Stimulated activated naive CD4-positive, alpha-beta T cell treated with Interleukin-2 at 50 U/mL for 16 hours (primary cell): ENCODE measurements around the gene FXYD6.
A peak's percentile ranks its signal among the peaks of the same experiment; 100 is the strongest.
"Not testable (repeated sequence)": the region's sequence is repeated elsewhere in the genome, so short reads cannot be mapped to it uniquely, and the experiment has no call there.

Experiments
- DNase-seq: peaks from one replicate; lab custom pipeline; 2025; lab: John Stamatoyannopoulos, UW

FXYD6 gene

DNA sequence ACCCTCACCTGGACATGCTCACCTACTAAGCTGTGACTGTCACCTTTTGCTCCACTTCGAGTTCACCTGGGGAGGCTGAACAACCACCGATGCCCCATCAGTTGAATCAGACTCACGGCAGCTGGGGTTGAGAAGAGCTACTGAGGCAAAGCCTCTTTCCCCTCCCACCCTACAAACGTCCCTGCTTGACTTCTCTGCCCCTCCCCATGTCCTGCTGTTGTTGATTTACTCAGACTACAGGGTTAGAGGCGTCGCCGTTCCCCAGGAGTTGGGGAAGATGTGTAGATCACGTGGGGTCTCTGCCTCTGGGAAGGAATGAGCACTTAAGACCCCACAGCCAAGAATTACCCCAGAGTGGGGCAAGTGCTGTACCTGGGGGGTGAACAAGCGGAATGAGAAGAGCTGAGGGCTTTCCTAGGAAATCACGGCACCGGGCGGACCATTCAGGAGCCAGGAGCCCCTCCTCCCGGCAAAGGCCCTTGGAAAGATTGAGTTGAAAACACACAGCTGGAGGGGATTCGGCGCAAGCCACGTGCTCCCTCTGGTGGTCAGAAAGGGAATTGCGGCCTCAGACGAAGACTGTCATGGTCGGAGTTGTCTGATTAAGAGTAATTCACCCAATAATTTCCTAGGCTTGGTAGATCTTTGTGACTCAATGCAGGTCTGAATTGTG, 59.0 kb downstream of the FXYD6 start:
- peak; percentile 82 for DNase-seq

DNA sequence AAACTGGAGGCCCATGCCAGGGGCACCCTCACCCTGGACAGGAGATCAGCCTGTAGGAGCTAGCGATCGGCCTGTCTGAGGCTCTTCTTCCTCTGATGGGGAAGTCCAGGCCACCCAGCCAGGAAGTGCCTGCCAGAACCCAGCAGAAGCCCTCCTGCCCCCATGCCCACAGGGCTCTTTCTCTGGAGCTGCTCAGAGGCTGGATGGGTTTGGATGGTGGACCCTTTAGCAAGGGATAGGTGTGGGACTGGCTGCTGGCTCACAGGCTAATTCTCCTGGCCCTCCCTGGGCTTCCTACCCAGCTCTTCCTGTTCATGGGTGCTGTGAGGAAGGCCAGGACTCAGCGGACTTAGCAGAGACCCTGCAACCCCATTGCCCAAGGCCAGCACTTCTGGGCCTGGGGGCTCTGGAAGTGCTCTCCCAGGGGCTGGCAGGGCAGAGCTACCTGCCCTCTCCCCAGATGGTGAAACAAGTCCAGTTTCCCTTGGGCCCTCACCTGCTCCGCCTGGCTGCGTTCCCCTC, 59.6 kb downstream of the FXYD6 start:
- no peak for DNase-seq

DNA sequence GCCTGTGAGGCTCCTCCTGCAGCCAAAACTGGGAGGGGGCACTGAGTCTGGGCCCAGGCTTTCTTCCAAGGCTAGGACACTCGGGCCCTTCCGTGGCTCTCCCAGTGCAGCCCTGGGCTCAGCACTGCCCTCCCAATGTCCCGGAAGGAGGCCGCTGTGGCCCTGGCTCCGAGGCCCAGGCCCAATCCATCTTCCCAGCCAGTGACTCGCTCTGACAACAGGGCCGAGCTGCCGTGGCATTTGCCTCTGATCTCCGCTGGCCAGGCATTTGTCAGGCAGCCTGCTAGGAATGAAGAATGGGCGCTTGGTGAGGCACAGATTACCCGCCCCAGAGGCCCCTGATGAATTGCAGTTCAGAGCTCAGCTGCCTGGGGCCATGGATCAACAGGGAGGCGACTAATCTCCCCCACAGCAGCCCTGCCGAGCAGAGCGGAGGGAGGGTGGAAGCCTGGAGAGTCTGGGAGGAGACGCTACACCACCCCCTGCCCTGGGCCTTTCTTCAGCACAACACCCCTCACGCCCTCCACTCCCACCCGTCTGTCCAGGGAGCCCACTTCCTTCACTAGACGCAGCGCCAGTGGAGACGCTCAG, 60.2 kb downstream of the FXYD6 start:
- no peak for DNase-seq

DNA sequence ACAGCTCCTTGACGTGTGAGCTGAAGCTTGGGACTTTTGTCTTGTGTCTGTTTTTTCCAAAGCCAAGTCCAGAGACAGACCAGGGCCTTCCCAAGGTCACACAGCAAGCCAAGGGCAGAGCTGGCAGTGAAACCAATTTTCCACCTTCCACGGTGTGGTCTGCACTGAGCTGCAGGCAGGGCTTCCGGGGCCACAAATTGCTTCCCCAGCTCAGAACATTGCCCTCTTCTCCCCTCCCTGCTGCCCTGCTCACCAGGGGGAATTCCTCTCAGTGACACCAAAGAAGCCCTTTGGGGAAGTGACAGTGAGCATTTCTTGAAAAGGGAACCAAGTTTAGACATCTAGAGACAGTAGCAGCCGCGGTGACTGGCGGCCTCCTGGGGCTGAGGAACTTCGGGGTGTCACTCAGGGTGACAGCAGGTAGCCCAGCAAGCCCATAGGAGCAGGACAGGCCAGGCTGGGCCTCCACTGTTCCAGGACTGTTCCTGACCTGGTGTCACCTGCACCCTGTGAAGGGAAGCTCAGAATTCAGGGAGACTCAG, 61.1 kb downstream of the FXYD6 start:
- peak; percentile 61 for DNase-seq

DNA sequence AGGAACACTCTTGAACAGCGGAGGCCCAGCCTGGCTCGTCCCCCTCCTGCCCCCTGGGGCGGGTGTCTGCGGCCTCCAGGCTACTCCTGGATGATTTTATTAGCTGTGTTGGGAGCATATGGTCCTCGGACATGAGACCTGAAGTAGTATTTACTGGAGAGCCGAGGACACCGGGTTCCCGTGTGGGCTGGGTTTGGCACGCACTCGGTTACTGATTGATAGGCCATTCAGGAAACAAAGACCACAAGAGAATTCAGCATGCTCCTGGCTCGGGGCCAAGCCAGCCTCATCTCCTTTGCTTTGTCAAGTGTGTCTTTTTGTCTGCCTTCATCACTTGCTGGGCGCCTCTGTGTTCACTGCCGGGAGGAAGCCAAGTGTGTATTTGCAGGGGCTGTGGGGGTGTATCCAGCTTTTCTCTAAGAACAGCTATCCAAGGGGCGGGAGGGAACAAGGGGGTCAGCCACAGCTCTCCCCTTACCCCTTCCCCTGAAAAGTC, 61.6 kb downstream of the FXYD6 start:
- peak; percentile 72 for DNase-seq

DNA sequence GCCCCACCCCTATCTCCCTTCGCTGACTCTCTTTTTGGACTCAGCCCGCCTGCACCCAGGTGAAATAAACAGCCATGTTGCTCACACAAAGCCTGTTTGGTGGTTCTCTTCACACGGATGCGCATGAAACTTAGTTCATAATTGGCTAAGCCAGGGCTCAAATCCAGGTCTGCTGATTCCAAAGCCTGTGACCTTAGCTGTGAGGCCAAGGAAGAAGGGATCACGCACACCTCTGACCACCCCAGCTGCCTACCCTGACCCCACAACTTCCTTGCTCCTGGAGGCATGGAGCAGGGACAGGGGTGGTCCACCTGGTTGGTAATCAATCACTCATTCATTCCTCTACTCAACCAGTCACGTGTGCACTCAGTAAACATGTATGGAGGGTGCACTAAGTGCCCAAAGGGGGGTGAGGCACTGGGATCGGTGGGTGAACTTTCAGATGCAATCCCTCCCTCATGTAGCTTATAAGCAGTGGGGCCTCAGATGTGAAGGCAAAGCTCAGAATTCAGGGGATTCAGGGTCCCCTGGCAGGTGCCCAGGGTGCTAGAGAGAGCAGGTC, 62.2 kb downstream of the FXYD6 start:
- no peak for DNase-seq

DNA sequence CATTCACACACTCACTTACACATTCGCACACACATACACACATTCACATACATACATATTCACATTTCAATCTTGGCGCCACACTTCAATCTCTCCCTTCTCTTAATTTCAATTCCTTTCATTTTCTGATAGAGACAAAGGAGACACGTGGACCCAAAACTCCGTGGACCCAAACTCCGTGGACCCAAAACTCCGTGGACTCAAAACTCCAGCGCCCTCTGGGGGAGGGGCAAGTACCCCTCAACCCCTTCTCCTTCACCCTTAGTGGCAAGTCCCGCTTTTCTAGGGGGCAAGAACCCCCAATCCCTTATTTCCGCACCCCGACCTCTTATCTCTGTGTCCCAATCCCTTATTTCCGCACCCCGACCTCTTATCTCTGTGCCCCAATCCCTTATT, 66.4 kb downstream of the FXYD6 start:
- DNase-seq, result not testable (repeated sequence)

DNA sequence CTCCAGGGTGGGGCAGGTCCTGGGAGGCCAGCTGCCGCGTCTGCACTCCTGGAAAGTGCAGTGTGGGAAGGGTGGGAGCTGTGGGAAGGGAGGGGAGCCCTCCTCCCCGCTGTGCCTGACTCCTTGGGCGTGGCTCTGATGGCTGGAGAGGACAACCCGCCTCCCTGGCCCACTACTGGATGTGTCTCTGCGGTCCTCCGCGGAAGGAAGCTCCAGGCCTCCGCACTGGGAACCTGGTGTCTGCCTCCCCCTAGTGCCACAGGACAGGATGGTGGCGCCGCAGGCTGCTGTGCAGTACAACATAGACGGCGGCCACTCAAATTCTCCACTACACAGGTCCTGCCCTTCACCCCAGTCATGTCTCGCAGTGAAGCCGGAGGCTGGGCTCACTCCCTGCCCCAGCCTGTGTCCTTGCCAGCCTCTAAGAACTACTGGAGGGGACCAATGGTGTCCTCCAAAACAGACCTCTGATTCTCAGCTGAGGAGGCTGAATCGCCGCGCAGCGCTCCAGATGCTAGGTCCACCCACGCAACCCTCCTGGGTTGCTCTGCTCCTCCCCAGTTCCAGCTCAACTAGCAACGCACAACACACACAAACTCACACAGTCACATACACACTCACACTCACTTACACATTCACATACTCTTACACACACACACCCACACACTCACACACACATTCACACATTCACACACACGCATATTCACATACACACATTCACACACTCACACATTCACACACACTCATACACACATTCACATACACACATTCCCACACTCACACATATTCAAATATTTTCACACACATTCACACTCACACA, 67.0 kb downstream of the FXYD6 start:
- DNase-seq, result peak; percentile 38

DNA sequence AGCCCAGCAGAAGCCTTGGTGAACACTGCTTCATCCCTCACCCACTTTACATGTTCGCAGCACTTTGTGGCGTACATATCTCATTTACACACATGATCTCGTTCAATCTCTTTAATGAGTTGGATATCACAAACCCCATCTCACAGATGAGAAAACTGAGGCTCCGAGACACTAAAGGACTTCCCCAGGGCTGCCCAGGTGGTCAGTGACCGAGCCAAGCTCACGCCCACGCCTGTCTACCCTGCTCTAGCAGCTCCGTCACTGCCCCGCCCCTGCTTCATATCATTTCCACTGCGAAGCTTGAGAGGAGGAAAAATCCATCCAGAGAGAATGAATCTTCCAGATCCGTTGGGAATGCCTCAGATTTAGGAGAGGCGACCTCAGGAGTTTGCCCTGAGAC, 67.7 kb downstream of the FXYD6 start:
- no peak for DNase-seq

DNA sequence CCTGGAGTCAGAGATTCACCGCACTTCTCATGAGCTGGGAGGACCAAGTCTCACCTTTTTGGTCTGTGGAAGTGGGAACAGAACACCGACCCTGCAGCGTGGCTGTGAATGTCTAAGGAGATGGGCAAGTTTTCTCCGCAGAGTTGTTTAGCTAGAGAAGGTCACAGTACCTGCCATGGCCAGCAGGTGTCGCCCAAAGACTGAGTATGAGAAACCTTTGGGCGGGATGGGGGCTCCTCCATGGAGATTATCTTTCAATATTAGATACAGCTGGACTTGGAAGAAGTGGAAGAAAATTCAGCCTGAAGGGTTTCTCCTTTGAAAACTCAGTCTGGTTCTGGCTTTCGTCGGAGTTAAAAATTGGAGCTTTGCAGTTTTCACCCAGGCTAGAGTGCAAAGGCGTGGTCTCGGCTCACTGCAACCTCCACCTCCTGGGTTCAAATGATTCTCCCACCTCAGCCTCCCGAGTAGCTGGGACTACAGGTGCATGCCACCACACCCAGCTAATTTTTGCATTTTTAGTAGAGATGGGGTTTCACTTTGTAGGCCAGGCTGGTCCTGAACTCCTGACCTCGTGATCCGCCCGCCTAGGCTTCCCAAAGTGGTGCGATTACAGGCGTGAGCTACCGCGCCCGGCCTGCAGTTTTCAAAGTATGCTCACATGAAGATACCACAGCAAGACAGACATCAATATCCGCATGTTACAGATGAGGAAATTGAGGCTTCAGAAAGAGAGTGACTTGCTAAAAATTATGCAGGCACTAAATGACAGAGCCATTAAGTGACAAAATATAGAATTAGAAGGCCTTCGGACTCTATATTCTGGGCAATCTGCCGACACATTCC, 68.8 kb downstream of the FXYD6 start:
- DNase-seq, result peak; percentile 65

DNA sequence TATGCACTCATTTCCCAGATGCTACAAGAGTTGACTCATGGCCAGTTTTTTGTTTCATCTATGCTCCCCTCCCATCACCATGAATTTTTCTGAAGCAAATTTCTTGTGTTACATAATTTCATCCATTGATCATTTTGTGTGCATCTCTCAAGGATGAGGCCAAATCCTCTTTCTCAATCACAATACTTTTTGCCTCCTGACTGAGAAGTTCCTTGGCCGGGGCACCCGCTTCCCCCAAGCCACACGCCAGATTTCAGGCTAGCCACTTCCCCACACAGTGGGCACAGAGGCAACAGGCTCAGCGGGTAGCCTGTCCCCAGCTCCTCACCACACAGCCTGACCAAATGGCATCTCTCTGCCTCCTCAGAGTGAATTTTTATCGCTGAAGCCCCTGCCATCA, 69.6 kb downstream of the FXYD6 start:
- DNase-seq, result no peak

DNA sequence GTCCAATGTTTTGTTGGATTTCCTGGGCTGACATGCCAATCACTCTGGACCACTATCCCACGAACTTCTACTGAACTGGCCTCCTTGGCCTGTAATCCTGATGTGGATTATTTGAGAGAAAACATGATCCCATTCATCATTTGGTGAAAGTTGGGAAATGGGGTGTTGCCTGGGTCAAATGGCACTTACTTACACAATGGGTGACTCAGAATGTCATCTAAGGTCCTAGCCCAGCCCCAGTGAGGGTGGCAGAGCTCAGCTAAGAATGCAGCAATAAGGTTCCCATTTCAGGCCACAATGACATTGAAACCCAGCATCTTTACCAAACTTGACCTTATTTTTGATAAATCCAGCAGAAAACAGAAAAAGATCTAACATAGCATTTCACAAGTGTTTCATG, 71.4 kb downstream of the FXYD6 start:
- no peak for DNase-seq

DNA sequence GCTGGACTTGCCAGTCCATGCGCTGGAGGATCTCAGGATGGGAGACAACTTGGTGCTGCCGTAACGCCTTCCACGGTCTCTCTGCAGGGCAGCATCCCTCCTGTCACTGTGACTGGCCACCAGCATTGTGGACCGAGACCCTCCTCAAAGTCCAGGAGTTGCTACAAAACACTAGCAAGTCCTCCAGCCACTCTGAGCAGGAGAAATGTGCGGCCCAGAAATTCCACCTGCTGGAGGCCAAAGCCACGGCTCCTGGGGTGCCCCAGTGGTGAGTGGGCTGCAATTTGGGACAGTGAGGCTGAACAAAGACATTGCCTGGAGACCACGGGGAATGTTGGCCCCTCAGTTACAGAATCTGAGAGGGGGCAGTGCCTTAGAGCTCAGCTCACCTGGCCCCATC, 72.6 kb downstream of the FXYD6 start:
- no peak for DNase-seq

DNA sequence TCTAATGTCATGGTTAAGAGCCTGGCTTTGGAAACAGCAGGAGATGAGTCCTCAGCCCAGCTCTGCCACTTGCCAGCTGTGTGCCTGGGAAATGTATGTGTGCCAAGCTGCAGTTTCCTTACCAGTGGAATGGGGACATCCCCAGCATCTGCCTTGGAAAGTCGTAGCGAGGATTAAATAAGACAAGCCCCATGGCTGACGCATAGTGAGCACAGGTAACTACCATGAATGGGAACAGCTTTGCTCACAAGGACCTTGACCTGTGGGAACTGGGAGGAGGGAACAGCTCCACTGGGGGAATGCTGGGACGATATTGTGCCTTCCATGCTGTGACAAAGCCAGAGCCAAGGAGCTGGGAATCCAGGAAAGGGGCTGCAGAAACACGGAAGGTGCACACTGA, 76.8 kb downstream of the FXYD6 start:
- no peak for DNase-seq

DNA sequence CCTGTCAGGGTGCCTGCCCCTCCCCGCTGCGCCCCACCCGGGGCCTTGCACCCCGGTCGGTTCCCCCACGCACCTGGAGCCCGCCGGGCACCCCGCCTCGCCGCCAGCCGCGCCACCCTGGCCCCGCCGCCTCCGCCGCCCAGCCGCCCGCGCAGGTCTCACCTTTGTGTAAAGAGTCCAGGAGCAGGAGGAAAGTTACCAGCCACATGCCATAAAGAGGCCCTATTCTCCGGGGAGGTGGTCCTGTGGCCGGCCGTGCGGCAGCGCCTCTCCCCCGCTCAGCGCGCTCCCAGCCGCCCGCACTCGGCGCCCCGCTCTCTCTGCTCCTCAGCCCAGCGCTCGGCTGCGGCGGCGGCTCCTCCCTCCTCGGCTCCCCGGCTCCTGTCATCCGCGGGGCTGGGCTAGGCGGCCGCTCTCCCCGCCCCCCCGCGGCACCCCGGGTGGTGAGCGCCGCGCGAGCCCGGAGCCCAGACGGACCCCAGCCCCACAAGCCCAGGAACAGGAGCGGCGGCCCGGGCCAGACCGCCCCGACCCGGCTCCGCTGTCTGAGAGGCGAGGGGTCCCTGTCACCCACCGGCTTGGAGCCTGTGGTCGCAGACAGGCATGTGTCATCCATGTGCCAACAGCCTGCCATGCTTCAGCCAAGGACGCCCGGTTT, 79.5 kb downstream of the FXYD6 start, which contains the start of gene DSCAML1:
Gene DSCAML1, minus strand, starts transcription at position 345 of the 658 bp plus-strand sequence. Its CDS starts 137 bp downstream, at position 208.
- peak; percentile 33 for DNase-seq

DNA sequence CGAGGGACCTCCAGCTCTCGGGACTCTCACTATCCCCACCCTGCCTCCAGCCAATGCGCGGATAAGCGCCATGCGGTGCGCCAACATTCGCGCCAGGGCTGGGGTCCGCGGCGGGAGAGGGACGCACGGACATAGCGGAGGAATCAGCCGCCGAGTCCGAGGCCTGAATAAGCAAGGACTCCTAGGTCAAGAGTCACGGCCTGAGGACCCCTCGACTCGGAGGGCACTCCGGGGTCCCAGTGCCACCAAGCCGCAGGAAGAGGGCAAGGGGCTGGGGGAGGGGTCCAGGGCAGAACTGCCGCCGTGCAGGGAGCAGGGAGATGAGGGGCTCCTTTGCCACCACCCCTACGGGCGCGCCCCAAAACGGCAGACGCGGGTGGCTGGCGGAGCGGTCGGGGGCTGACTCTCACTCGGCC, 80.0 kb downstream of the FXYD6 start:
- no peak for DNase-seq

DNA sequence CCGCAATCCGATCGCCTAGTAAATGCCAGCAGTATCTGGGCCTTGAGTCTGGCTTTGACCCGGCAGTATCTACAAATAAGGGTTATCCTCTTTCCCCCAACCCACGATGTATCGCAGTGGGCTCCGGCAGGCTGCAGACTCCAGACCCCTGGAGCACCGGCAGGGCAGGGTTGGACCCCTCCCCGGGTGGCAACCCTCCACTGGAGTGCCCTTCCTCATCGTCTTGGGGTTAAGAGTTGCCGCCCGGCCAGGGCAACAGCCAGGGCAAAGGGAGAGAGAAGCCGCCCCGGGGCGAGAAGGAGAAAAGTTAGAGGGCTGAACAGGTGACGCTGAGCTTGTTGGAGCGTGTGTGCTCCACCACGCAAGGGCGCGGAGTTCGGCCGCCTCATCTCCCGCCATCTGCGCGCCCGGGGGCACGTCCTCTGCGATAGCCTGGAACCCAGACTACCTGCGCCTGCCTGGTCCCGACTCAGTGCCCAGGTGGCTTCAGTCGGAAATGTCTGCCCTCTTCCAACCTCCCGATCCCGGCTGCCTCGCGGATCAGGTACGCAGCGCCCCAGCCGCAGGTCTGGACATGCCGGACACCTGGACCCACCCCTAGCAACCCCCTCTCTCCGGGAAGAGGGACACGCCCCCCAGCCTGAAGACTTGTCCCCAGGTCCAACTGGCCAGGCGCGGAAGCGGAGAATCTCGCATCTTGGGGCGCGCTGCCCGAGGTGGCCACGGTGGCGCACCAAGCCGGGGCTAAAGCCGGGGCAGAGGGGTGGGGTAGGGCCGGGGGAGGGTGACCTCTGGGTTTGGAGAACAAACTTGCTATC, 80.6 kb downstream of the FXYD6 start:
- DNase-seq, result no peak

DNA sequence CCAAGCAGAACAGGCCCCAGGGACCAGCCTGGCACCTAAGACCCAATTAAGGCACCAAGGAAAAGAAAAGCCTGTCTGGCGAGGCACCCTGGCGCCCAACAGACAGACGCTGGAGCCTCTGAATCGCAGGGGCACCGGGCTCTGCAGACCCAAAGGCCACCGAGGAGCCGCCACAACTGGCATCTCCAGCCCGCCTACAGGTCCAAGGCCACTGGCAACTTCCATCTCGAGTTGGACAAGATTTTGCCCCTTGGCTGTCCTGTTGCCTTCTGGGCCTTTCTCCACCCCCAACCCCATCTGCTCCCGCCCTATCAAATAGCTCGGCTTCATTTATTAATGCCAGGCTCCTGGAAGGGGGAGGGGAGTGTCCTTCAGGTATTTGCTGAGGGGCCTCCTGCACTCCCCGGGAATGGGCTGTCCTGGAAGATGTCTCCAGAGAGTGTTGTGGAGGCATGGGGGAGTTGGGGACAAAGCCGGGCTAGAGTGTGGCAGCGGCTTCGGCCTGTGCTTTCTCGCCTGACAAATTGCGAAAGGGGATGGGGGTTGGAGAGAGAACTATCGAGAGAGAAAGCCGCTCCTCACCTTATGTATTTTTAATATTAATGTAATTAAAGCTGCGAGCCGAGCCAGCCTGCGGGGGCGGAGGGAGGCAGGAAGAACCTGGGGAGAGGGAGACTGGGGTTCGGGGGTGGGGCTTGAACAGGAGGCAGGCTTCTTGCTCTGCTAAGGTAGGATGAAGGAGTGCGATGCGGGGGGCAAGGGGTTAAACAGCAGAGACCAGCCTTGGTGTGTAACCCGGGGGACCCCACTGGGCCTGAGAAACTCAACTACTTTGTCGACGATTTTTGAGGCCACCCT, 81.5 kb downstream of the FXYD6 start:
- DNase-seq, result no peak

DNA sequence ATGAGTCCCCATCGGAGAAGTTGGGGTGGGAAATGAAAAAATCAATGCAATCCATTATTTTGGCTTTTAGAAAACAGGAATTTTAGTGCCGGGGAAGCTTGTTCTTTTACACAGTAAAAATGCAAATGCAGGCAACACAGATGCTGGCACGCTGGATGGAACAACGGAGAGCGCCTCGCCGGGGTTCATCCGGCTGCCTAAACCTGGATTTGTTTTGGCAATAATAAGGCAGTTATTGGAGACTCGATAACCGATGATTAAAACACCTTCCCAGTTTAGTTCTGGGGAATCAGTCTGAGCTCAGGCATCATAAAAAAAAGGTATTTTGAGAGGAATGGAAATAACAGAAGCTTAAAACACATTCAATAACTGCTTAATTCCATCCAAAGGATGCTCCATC, 82.3 kb downstream of the FXYD6 start:
- DNase-seq, result no peak
